SK-N-SH treated with all-trans-retinoic acid at 6 μM for 48 hours (cell line): ENCODE results near the gene MFAP4.

ENCODE experiments used
- ARNTL ChIP-seq: fragments of 450-650 bp; formaldehyde crosslinking; IDR thresholded peaks from 2 replicates; pipeline ENCODE4 v1.5.0; 2020; ENCODE audit warnings: low read depth, mild to moderate bottlenecking, moderate library complexity, borderline replicate concordance
- CSDC2 ChIP-seq: fragments of 250-450 bp; sonication (Bioruptor Pico); IDR thresholded peaks from 2 replicates; pipeline ENCODE4 v1.5.0; 2020; ENCODE audit warnings: mild to moderate bottlenecking, moderate library complexity
- ISL1 ChIP-seq: fragments of 250-450 bp; sonication (Bioruptor Pico); IDR thresholded peaks from 2 replicates; pipeline ENCODE4 v2.1.2; 2022; ENCODE audit warnings: mild to moderate bottlenecking, moderate library complexity
- PATZ1 ChIP-seq: fragments of 250-450 bp; sonication (Bioruptor Pico); IDR thresholded peaks from 2 replicates; pipeline ENCODE4 v1.8.0; 2020; ENCODE audit warnings: mild to moderate bottlenecking, moderate library complexity, borderline replicate concordance
- ZC3H10 ChIP-seq: fragments of 250-450 bp; sonication (Bioruptor Pico); IDR thresholded peaks from 2 replicates; pipeline ENCODE4 v1.5.1; 2021; ENCODE audit warnings: mild to moderate bottlenecking, moderate library complexity
- ZFP30 ChIP-seq: fragments of 450-650 bp; formaldehyde crosslinking; IDR thresholded peaks from 2 replicates; pipeline ENCODE4 v1.5.0; 2022; ENCODE audit warnings: mild to moderate bottlenecking, moderate library complexity
- TF ChIP-seq, protein P1 (sequence below): fragments of 250-450 bp; sonication (Bioruptor Pico); IDR thresholded peaks from 2 replicates; pipeline ENCODE4 v1.5.1; 2020; ENCODE audit warnings: low read depth, mild to moderate bottlenecking, moderate library complexity

DNA sequence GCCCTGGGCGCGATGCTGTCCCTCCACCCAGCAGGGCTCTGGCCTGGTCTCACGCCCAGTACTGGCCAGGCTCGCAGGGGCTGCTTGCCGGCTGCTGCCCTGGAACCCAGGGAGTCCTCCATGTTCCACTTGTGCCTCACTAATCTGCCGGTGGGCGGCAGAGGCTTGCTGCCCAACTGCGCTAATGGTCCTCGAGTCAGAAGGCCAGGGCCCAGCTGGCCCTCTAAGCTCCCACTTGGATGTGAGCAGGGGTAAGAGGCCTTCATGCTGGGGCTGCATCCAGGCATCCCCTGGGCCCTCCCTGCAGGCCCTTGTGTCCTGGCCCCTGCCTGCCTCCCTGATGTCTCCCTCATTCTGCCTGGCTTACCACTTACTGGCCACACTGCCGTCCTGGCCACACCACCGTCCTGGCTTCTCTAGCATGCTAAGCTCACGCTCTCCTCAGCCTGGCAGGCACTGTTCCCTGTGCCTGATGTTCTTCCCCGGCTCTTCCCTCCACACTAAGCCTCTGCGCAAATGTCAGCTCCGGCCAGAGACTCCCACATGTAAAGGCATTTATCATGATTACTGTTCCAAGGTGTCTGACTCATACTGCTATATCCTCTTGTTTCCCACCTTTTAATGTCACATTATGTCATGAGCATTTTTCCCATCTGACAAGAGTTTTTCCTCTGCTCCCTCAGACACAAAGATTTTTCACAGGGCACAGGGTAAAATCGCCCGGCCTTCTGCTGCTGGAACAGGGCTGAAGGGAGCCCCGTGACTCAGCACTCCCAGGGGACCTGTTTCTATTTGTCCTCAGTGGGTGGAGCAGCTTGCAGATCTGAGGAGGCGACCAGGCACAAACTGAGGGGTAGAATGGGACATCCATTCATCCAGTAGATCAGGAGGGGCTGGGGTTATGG lies 40.4 kb downstream of the MFAP4 start:
- TF ChIP-seq PATZ1 (CRISPR knock-in tag) (0 out of 2 replicates have a peak, but pooled peaks have one; percentile 42), ARNTL (CRISPR knock-in tag) (no peak), ZFP30 (no peak), ISL1 (CRISPR knock-in tag) (no peak), CSDC2 (CRISPR knock-in tag) (no peak), ZC3H10 (CRISPR knock-in tag) (no peak)
- TF ChIP-seq, protein P1, sequence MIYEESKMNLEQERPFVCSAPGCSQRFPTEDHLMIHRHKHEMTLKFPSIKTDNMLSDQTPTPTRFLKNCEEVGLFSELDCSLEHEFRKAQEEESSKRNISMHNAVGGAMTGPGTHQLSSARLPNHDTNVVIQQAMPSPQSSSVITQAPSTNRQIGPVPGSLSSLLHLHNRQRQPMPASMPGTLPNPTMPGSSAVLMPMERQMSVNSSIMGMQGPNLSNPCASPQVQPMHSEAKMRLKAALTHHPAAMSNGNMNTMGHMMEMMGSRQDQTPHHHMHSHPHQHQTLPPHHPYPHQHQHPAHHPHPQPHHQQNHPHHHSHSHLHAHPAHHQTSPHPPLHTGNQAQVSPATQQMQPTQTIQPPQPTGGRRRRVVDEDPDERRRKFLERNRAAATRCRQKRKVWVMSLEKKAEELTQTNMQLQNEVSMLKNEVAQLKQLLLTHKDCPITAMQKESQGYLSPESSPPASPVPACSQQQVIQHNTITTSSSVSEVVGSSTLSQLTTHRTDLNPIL (CRISPR knock-in tag): no peak
